HG02678 (cell line): Measurements from ENCODE around the gene CPNE5.
"Not testable (repeated sequence)": the region's sequence is repeated elsewhere in the genome, so short reads cannot be mapped to it uniquely, and the experiment has no call there.

Experiments used
- ATAC-seq: cut with Tn5 transposase; IDR thresholded peaks from one replicate; pipeline ENCODE4 v1.9.1; 2021; ENCODE audit warnings: mild to moderate bottlenecking, moderate library complexity; ENCODE audit not compliant: unreplicated experiment

CPNE5 gene

GRCh38 chr6:36706339-36706738 is 132.9 kb downstream of the CPNE5 start:
- ATAC-seq = no peak

DNA sequence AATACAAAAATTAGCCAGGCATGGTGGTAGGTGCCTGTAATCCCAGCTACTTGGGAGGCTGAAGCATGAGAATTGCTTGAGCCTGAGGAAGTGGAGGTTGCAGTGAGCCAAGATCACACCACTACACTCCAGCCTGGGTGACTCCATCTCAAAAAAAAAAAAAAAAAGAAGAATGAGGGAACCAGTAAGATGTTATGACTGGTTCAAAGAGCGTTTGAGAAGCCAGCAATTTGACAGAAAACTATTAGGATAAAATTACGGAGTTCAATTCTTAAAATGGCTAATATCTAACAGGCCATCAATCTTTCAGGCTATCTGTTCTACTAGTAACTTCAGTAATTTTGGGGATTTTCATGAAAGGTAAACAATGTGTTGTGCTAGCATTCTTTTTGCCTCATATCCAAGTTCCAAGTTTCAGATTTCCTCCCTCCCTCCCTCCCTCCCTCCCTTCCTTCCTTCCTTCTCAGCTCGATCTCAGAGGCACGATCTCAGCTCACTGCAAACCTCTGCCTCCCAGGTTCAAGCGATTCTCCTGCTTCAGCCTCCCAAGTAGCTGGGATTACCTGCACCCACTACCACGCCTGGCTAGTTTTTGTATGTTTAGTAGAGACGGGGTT is 134.2 kb downstream of the CPNE5 start:
- not testable (repeated sequence) for ATAC-seq

GRCh38 chr6:36703982-36704381 is 135.3 kb downstream of the CPNE5 start:
- no peak for ATAC-seq

DNA sequence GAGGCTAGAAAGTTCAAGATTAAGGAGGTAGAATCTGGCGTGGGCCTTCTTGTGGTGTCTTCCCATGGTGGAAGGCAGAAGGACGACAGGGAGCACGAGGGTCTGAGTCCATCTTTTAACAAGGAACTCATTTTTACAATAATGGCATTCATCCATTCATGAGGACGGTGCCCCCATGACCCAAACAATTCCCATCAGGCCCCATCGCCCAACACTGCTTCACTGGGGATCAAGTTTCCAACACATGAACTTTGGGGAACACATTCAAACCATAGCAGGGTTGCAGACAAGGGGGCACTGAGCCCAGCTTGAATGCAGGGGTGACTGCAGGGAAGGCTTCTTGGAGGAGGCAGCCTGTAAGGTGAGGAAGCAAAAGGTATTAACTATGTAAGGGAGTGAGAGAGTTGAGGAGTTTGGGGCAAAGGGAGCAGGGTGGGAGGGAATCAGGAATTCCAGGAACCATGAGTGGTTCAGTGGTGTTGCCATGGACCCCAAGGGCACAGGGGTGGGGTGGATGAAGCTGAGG is 136.1 kb downstream of the CPNE5 start:
- ATAC-seq = no peak

DNA sequence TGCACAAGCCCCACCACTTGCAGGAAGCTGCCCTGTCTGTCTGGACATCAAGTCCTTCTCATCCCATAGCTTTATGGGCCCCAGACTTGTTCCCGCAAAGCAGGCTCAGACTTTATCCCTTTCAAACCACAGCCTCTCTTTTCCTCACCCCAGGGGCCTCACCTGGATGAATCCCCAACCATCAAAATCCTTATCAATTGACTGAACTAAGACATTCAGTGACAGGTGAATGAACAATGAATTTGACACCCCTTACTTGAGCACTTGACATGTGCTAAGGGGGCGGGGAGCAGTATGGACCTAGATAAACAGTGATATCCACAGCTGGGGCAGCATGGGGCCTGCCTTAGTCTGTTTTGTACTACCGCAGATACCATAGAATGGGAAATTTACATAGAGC is 136.6 kb downstream of the CPNE5 start:
- no peak for ATAC-seq

GRCh38 chr6:36701401-36701991 is 137.7 kb downstream of the CPNE5 start:
- no peak for ATAC-seq

DNA sequence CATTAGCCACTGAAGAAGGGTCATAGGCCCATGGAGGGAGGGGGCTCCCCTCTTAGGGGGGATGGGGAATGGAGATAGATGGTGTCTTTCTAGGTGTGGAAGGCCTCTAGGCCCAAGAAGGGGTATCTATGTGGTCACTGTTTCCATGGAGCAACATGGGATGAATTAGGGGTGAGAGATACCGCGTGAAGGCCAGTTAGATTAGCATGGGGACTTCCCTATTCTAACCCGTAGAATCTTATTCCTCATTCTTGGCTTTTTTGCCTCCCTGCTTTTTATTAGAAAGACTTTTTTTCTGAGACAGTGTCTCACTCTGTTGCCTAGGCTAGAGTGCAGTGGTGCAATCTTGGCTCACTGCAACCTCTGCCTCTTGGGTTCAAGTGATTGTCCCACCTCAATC is 138.4 kb downstream of the CPNE5 start:
- no peak for ATAC-seq

GRCh38 chr6:36700071-36700812 is 139.0 kb downstream of the CPNE5 start:
- no peak for ATAC-seq

- ATAC-seq = no peak
Measured at GRCh38 chr6:36699348-36699747, 139.9 kb downstream of the CPNE5 start.

DNA sequence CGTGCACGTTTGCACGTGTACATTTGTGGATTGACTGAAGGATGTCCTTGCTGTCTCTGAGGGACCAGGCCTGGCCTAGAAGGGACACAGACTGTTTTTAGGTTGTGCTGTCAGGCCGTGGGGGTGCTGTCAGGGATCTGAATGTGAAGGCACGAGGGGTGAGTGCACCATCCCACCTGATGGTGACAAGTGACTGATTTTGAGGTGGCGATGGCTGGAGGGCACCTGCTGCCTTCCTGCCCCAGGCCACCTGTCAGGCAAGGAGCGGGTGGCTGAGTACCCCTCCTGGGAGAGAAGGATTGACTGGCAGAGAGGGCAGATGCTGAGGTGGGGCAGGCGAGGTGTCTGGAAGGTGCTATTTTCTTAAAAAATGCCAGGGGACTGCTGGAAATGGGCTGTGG is 140.4 kb downstream of the CPNE5 start:
- no peak for ATAC-seq

DNA sequence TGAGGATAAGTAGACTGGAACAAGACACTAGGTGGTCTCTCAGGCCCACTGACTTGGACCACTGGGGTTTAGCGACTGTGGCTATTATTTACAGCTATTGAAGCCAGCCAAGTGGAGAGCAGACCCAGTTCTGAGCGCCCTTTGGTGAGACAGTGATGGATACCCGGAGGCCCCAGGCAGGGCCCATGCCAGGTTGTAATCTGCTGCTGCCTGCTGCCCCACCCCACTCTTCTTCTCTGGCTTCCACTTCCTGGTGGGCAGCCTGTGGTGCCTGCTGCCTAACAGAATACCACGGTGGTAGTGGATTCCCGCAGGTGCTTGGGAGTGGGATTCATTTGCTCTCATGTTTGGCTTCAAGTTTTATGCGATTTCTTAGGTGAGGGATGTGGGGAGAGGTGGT is 141.0 kb downstream of the CPNE5 start:
- no peak for ATAC-seq

- ATAC-seq = no peak
Measured at GRCh38 chr6:36697481-36697903, 141.8 kb downstream of the CPNE5 start, which contains the start of gene RAB44. TSS of gene RAB44 (plus strand) at chr6:36697826. CDS start at chr6:36704236, 6,410 bp downstream.

GRCh38 chr6:36695414-36695813 is 143.8 kb downstream of the CPNE5 start:
- no peak for ATAC-seq

DNA sequence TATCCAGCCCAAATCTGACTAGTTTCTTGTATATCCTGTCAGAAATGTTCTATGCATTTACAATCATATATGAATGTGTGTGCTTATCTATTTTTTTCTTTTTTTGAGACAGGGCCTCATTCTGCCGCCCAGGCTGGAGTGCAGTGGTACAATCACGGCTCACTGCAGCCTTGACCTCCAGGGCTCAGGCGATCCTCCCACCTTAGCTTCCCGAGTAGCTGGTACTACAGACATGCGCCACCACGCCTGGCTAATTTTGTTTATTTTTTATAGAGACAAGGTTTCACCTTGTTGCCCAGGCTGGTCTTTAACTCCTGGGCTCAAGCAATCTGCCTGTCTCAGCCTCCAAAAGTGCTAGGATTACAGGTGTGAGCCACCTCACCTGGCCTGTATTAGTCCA is 144.6 kb downstream of the CPNE5 start:
- no peak for ATAC-seq

DNA sequence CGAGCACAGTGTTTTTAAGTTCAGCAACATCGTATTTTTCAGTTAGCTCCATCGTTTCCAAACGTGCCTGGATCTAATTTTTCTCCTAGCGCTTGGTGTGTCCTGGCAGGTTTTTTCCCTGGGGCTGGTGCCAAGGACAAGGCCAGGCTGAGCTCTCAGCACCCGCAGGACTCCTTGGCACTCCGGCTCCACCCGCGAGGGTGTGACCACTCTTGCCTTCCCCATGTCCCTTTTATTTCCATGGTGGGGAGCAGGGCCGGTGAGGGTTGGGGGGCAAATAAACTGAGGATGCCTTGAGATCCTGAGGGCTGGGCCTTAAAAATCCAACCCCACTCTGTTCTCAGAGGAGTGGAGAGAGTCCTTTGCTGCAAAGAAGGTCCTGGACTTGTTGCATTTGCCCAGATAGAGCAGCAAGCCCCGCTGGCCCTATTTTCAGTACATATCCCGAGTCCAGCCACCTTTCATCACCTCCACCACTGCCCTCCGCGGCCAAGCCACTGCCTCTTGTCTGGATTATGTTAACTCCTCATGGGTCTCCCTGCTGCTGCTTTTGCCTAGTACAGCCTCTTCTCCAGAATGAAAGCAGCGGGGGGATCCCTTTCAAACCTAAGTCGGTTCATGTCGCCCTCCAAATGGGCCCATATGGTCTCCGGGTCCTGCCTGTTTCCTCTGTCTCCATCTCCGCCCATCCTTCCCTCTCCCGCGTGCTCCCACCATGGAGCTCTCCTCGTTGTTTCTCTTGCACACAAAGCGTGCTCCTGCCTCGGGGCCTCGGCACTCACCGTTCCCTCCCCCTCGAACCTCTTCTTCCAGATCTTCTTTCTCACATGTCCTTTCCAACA is 146.2 kb downstream of the CPNE5 start:
- ATAC-seq = no peak

DNA sequence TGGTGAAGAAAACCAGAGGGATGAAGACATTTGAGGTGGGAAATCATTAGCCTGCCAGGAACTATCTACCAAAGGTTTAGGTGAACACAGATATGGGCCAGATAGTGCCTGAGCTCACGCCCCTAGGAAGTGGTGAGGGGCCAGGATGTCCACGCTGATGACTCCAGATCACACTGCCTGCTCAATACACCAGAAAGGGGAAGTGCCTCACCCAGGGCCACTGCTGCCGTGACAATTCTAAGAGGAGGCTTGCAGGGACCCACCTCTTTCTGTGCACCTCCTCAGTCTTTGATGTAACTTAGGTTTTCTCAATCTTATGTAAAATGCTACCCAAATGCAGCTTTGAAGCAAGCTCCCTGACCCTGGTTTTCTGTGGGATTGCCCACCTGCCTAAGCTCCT is 147.0 kb downstream of the CPNE5 start:
- ATAC-seq = peak; percentile 66

DNA sequence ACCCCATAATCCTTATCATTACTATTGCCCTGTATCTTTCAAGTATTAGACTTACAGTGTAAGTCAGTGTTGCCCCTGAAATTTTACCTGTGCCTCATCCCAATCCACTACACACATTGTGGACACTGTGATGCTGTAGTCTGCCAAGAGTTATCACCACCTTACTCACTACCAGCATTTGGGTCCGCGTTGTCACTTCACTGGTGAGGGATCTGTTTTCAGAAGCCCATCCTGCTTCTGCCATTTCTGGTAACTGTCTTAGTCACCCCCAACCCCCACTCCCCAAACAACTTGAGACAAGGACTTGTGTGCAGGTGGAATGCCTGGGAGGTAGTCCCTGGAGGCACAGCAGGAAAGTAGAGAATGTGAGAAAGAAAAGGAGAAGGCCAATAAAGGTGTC is 147.6 kb downstream of the CPNE5 start:
- no peak for ATAC-seq

- ATAC-seq = no peak
Measured at GRCh38 chr6:36691011-36691410, 148.2 kb downstream of the CPNE5 start.
